B cell (primary cell): Measurements from ENCODE around the gene CLIP1. TPM values are rescaled to one million over a fixed set of nuclear protein-coding genes. Genes with fewer than 3 reads are reported as not detected.

Experiments used
- ATAC-seq: fragments of 200-7000 bp; cut with Tn5 transposase; one replicate; pipeline ENCODE4 v1.10.0; 2021; ENCODE audit warnings: low read depth, mild to moderate bottlenecking, moderate number of reproducible peaks, moderate library complexity
- CTCF ChIA-PET: fragments of 350-600 bp; sonication (Branson Sonifier 250); formaldehyde crosslinking; loops from one replicate; lab custom pipeline; 2021; ENCODE audit warnings: antibody characterized with exemption, inconsistent platforms; lab: Charles Lee
- POLR2A ChIA-PET: fragments of 350-600 bp; sonication (Branson Sonifier 250); formaldehyde crosslinking; loops from one replicate; lab custom pipeline; 2021; ENCODE audit warnings: antibody characterized with exemption; lab: Charles Lee
- DNase-seq: peaks from one replicate; pipeline ENCODE4 v3.0.0; 2013
- H2AFZ ChIP-seq: 2 replicates; pipeline ENCODE4 v1.6.1; 2012; ENCODE audit warnings: mild to moderate bottlenecking, low read depth, low read length; ENCODE audit not compliant: insufficient read depth, poor library complexity, severe bottlenecking
- H3K27ac ChIP-seq, 2 donors: 1 replicate in 1 of 2; 2 replicates in 1 of 2; pipeline ENCODE4 v1.5.1; 2012 to 2013; ENCODE audit warnings: low read length in 2 of 2, mild to moderate bottlenecking in 2 of 2, moderate library complexity in 1 of 2
- H3K27me3 ChIP-seq, 4 experiments: fragments of 200-600 bp in 1 of 4; sonication (generic) in 1 of 4; replicated peaks in 1 of 4; 1 replicate in 2 of 4; 2 replicates in 2 of 4; pipeline versions ENCODE4 v1.6.1 to v1.7.0; 2013 to 2016; ENCODE audit warnings: low read length in 3 of 4, mild to moderate bottlenecking in 2 of 4, mixed read lengths in 1 of 4, moderate library complexity in 1 of 4; ENCODE audit not compliant: insufficient read depth in 4 of 4, control insufficient read depth in 3 of 4; ENCODE audit errors: control extremely low read depth in 1 of 4
- H3K36me3 ChIP-seq, 2 experiments: replicated peaks in 1 of 2; 1 replicate in 1 of 2; 2 replicates in 1 of 2; pipeline versions ENCODE4 v1.6.1 to v1.7.1; 2013; ENCODE audit warnings: low read length in 1 of 2; ENCODE audit not compliant: insufficient read depth in 2 of 2, control insufficient read depth in 1 of 2; ENCODE audit errors: control extremely low read depth in 1 of 2, extremely low read depth in 1 of 2
- H3K4me1 ChIP-seq, 2 donors: fragments of 200-600 bp in 1 of 2; sonication (generic) in 1 of 2; 1 replicate in 1 of 2; 2 replicates in 1 of 2; pipeline versions ENCODE4 v1.5.1 to v1.6.1; 2013 to 2017; ENCODE audit warnings: low read length in 2 of 2; ENCODE audit not compliant: control insufficient read depth in 2 of 2, insufficient read depth in 2 of 2
- H3K4me2 ChIP-seq: replicated peaks from 2 replicates; pipeline ENCODE3; 2012; ENCODE audit warnings: mild to moderate bottlenecking, low read depth, low read length; ENCODE audit not compliant: poor library complexity, severe bottlenecking
- H3K4me3 ChIP-seq, 5 experiments: fragments of 200-600 bp in 1 of 5; sonication (generic) in 1 of 5; 1 replicate in 3 of 5; 2 replicates in 2 of 5; pipeline versions ENCODE4 v1.5.1 to v1.7.0; 2011 to 2016; ENCODE audit warnings: low read length in 4 of 5, mild to moderate bottlenecking in 4 of 5, low read depth in 2 of 5, control low read depth in 1 of 5, moderate library complexity in 1 of 5; ENCODE audit not compliant: insufficient read depth in 1 of 5; ENCODE audit errors: control extremely low read depth in 1 of 5, extremely low read depth in 1 of 5
- H3K79me2 ChIP-seq: fragments of 200-600 bp; sonication (generic); one replicate; pipeline ENCODE4 v1.6.0; 2016; ENCODE audit warnings: low read length; ENCODE audit not compliant: control insufficient read depth, insufficient read depth
- H3K9ac ChIP-seq: fragments of 200-600 bp; sonication (generic); 2 replicates; pipeline ENCODE4 v1.6.1; 2017; ENCODE audit warnings: mild to moderate bottlenecking, low read length, moderate library complexity
- H3K9me3 ChIP-seq, 3 donors: one replicate each; pipeline versions ENCODE4 v1.6.1 to v1.7.1; 2013; ENCODE audit warnings: low read length in 2 of 3; ENCODE audit not compliant: control insufficient read depth in 2 of 3, insufficient read depth in 1 of 3; ENCODE audit errors: control extremely low read depth in 1 of 3
- H4K20me1 ChIP-seq: 2 replicates; pipeline ENCODE4 v1.6.0; 2012; ENCODE audit warnings: mild to moderate bottlenecking, low read length; ENCODE audit not compliant: insufficient read depth, control insufficient read depth, poor library complexity, severe bottlenecking
- H3K27ac Mint-ChIP-seq: one replicate; pipeline ENCODE4 v1.8.0; 2021; ENCODE audit warnings: mixed read lengths
- H3K27me3 Mint-ChIP-seq: one replicate; pipeline ENCODE4 v1.8.0; 2021; ENCODE audit warnings: mixed read lengths
- H3K4me1 Mint-ChIP-seq: one replicate; pipeline ENCODE4 v1.8.0; 2021; ENCODE audit warnings: mixed read lengths
- H3K4me3 Mint-ChIP-seq: one replicate; pipeline ENCODE4 v1.8.0; 2021; ENCODE audit warnings: mixed read lengths
- H3K9me3 Mint-ChIP-seq: one replicate; pipeline ENCODE4 v1.8.0; 2022; ENCODE audit warnings: mixed read lengths; ENCODE audit not compliant: insufficient read depth
- CTCF ChIP-seq: fragments of 200-600 bp; IDR thresholded peaks from one replicate; pipeline ENCODE4 v1.8.0; 2022; ENCODE audit warnings: antibody characterized with exemption, mild to moderate bottlenecking
- EZH2 ChIP-seq: IDR thresholded peaks from 2 replicates; pipeline ENCODE4 v1.6.1; 2012; ENCODE audit warnings: borderline replicate concordance, low read depth, mild to moderate bottlenecking, moderate library complexity, low read length; ENCODE audit not compliant: insufficient read depth, poor library complexity, severe bottlenecking
- WGBS: methylation state at CpG from one replicate; pipeline ENCODE4 v1.1.5; 2013; ENCODE audit warnings: missing lambda C conversion rate; ENCODE audit not compliant: insufficient coverage; 5-methylcytosine and 5-hydroxymethylcytosine counted together
- intact Hi-C: fragments of 100-400 bp; cut with micrococcal nuclease; formaldehyde crosslinking; loops from one replicate; pipeline ENCODE4 v1.10.0; 2022
- polyA minus RNA-seq: library from RNA; depleted of rRNA, polyadenylated mRNA; stranded (reverse); fragments of >200 nt; gene quantifications from 2 replicates; pipeline ENCODE4 v1.2.3, GENCODE V29; 2012
- polyA plus RNA-seq: library from polyadenylated mRNA; depleted of rRNA; stranded (reverse); fragments of >200 nt; gene quantifications from 2 replicates; pipeline ENCODE4 v1.2.3, GENCODE V29; 2012
- total RNA-seq, 2 donors: library from RNA; stranded (reverse); fragments of 120-200 nt in 1 of 2; gene quantifications; 1 replicate in 1 of 2; 2 replicates in 1 of 2; pipeline versions ENCODE4 v1.2.3 to v1.2.4, GENCODE V29; 2013 to 2022

Gene CLIP1
- 62.4 and 64.9 TPM in 2 replicates for total RNA-seq
- total RNA-seq (2013) = 26.6 TPM
- polyA plus RNA-seq = 17.0 and 21.1 TPM in 2 replicates
- polyA minus RNA-seq = 16.5 and 25.0 TPM in 2 replicates

- WGBS = under 1% methylated on average over 118 of the region's 118 CpGs
- Histone ChIP-seq H3K4me3 (peak within 1 kb of the TSS; percentile 71 to 87 (median 82)), H3K36me3 (no peaks in the 10 kb centered on the region), H4K20me1 (peaks cover 5% of the 10 kb centered on the region), H3K79me2 (peaks cover 45% of the 10 kb centered on the region), H3K9me3 (no peaks in the 10 kb centered on the region), H2AFZ (peak within 1 kb of the TSS; percentile 84), H3K4me2 (peak within 1 kb of the TSS; percentile 89), H3K27ac (peak within 1 kb of the TSS; percentile 73 to 78), H3K9ac (peak within 1 kb of the TSS; percentile 78), H3K4me1 (peaks cover 26 to 40% of the 10 kb centered on the region in 2 donors), H3K27me3 (no peaks in the 10 kb centered on the region)
- H3K4me3 Mint-ChIP-seq = peak within 1 kb of the TSS; percentile 90
- H3K27me3 Mint-ChIP-seq = no peaks in the 10 kb centered on the region
- peak; percentile 64 for TF ChIP-seq CTCF
- no peak for TF ChIP-seq EZH2
- DNase-seq (peak; percentile 79), ATAC-seq (peak; percentile 66)
- ChIA-PET POLR2A (interaction anchor here (0.6 to 1.0 kb wide), 3 partner anchors 10 to 413 kb away, joined by 3 to 6 read pairs (median 5); no protein-coding TSS in a partner anchor), CTCF (interaction anchor here (0.5 to 6.7 kb wide), 9 partner anchors 8 to 117 kb away, joined by 3 to 65 read pairs (median 4); no protein-coding TSS in a partner anchor)
- peak within 1 kb of the TSS; percentile 89 for H3K27ac Mint-ChIP-seq
- H3K9me3 Mint-ChIP-seq = no peaks in the 10 kb centered on the region
- peaks cover 40% of the 10 kb centered on the region for H3K4me1 Mint-ChIP-seq
- intact Hi-C loops = loop anchor here (1.0 to 5.0 kb wide), 6 partner anchors 9 to 1025 kb away; no protein-coding TSS in a partner anchor
Observed at GRCh38 chr12:122421821-122422729, at the start of gene CLIP1. Gene CLIP1 (minus strand): TSS chr12:122422669. CDS start chr12:122380452, 42,217 bp downstream.
